HEK293 (cell line): Measurements from ENCODE around the gene HLA-A.
A peak's percentile ranks its signal among the peaks of the same experiment; 100 is the strongest.

Source experiments
- BCL11A ChIP-seq: fragments of 450-650 bp; formaldehyde crosslinking; IDR thresholded peaks from 2 replicates; pipeline ENCODE4 v1.5.1; 2016; ENCODE audit warnings: low read depth, missing biosample characterization, missing genetic modification characterization
- EGR2 ChIP-seq: fragments of 450-650 bp; formaldehyde crosslinking; IDR thresholded peaks from 2 replicates; pipeline ENCODE4 v1.5.1; 2016; ENCODE audit warnings: low read depth, missing biosample characterization, missing genetic modification characterization
- RBAK ChIP-seq: fragments of 450-650 bp; formaldehyde crosslinking; IDR thresholded peaks from 2 replicates; pipeline ENCODE4 v1.5.1; 2016; ENCODE audit warnings: missing biosample characterization, missing genetic modification characterization
- ZBTB48 ChIP-seq: fragments of 450-650 bp; formaldehyde crosslinking; IDR thresholded peaks from 2 replicates; pipeline ENCODE4 v1.5.1; 2016; ENCODE audit warnings: missing biosample characterization, missing genetic modification characterization
- ZFHX2 ChIP-seq: fragments of 450-650 bp; formaldehyde crosslinking; conservative IDR thresholded peaks from 2 replicates; pipeline ENCODE4 v1.5.1; 2016; ENCODE audit warnings: missing biosample characterization, missing genetic modification characterization
- ZFP37 ChIP-seq: fragments of 450-650 bp; formaldehyde crosslinking; IDR thresholded peaks from 2 replicates; pipeline ENCODE4 v1.5.1; 2016; ENCODE audit warnings: missing biosample characterization, missing genetic modification characterization
- ZFP41 ChIP-seq: fragments of 450-650 bp; formaldehyde crosslinking; IDR thresholded peaks from 2 replicates; pipeline ENCODE4 v1.5.1; 2016; ENCODE audit warnings: missing biosample characterization, missing genetic modification characterization, borderline replicate concordance
- ZIC2 ChIP-seq: fragments of 450-650 bp; formaldehyde crosslinking; IDR thresholded peaks from 2 replicates; pipeline ENCODE4 v1.5.1; 2016; ENCODE audit warnings: missing biosample characterization, missing genetic modification characterization
- ZNF121 ChIP-seq: fragments of 450-650 bp; formaldehyde crosslinking; IDR thresholded peaks from 2 replicates; pipeline ENCODE4 v1.5.1; 2016; ENCODE audit warnings: missing biosample characterization, missing genetic modification characterization
- ZNF174 ChIP-seq: fragments of 450-650 bp; formaldehyde crosslinking; IDR thresholded peaks from 2 replicates; pipeline ENCODE4 v1.5.0; 2017; ENCODE audit warnings: missing biosample characterization, mild to moderate bottlenecking, missing genetic modification characterization
- ZNF223 ChIP-seq: fragments of 450-650 bp; formaldehyde crosslinking; IDR thresholded peaks from 2 replicates; pipeline ENCODE4 v1.5.1; 2016; ENCODE audit warnings: missing biosample characterization, missing genetic modification characterization
- ZNF335 ChIP-seq: fragments of 450-650 bp; formaldehyde crosslinking; conservative IDR thresholded peaks from 2 replicates; pipeline ENCODE4 v1.5.1; 2016; ENCODE audit warnings: missing biosample characterization, missing genetic modification characterization
- ZNF341 ChIP-seq: fragments of 450-650 bp; formaldehyde crosslinking; IDR thresholded peaks from 2 replicates; pipeline ENCODE4; 2016; ENCODE audit warnings: low read depth, missing biosample characterization, missing genetic modification characterization
- ZNF354C ChIP-seq: fragments of 450-650 bp; formaldehyde crosslinking; IDR thresholded peaks from 2 replicates; pipeline ENCODE4 v1.5.1; 2016; ENCODE audit warnings: missing biosample characterization, missing genetic modification characterization, low read depth, borderline replicate concordance
- ZNF394 ChIP-seq: fragments of 450-650 bp; formaldehyde crosslinking; IDR thresholded peaks from 2 replicates; pipeline ENCODE4 v1.5.1; 2016; ENCODE audit warnings: missing biosample characterization, missing genetic modification characterization, mild to moderate bottlenecking, moderate library complexity, borderline replicate concordance
- ZNF416 ChIP-seq: fragments of 450-650 bp; formaldehyde crosslinking; IDR thresholded peaks from 2 replicates; pipeline ENCODE4 v1.5.1; 2016; ENCODE audit warnings: missing biosample characterization, missing genetic modification characterization
- ZNF488 ChIP-seq: fragments of 450-650 bp; formaldehyde crosslinking; IDR thresholded peaks from 2 replicates; pipeline ENCODE4 v1.5.1; 2016; ENCODE audit warnings: missing biosample characterization, missing genetic modification characterization
- ZNF501 ChIP-seq: fragments of 450-650 bp; formaldehyde crosslinking; IDR thresholded peaks from 2 replicates; pipeline ENCODE4 v1.5.1; 2016; ENCODE audit warnings: missing biosample characterization, missing genetic modification characterization
- ZNF544 ChIP-seq: fragments of 450-650 bp; formaldehyde crosslinking; IDR thresholded peaks from 2 replicates; pipeline ENCODE4 v1.5.0; 2017; ENCODE audit warnings: missing biosample characterization, missing genetic modification characterization
- ZNF561 ChIP-seq: fragments of 450-650 bp; IDR thresholded peaks from 2 replicates; pipeline ENCODE4 v1.5.1; 2018; ENCODE audit warnings: missing biosample characterization, missing genetic modification characterization, borderline replicate concordance
- ZNF610 ChIP-seq: fragments of 450-650 bp; formaldehyde crosslinking; IDR thresholded peaks from 2 replicates; pipeline ENCODE4 v1.5.1; 2016; ENCODE audit warnings: missing biosample characterization, missing genetic modification characterization, borderline replicate concordance
- ZNF623 ChIP-seq: fragments of 450-650 bp; formaldehyde crosslinking; IDR thresholded peaks from 2 replicates; pipeline ENCODE4 v1.5.1; 2016; ENCODE audit warnings: missing biosample characterization, missing genetic modification characterization
- ZNF629 ChIP-seq: fragments of 450-650 bp; formaldehyde crosslinking; IDR thresholded peaks from 2 replicates; pipeline ENCODE4 v1.5.1; 2017; ENCODE audit warnings: missing biosample characterization, missing genetic modification characterization
- ZNF645 ChIP-seq: fragments of 450-650 bp; formaldehyde crosslinking; IDR thresholded peaks from 2 replicates; pipeline ENCODE4; 2016; ENCODE audit warnings: missing biosample characterization, missing genetic modification characterization
- ZNF701 ChIP-seq: fragments of 450-650 bp; formaldehyde crosslinking; IDR thresholded peaks from 2 replicates; pipeline ENCODE4 v1.5.1; 2016; ENCODE audit warnings: missing biosample characterization, missing genetic modification characterization
- ZNF768 ChIP-seq: fragments of 450-650 bp; formaldehyde crosslinking; IDR thresholded peaks from 2 replicates; pipeline ENCODE4 v1.5.1; 2018; ENCODE audit warnings: missing biosample characterization, mild to moderate bottlenecking, missing genetic modification characterization
- ZNF777 ChIP-seq: fragments of 450-650 bp; formaldehyde crosslinking; IDR thresholded peaks from 2 replicates; pipeline ENCODE4 v1.5.1; 2017; ENCODE audit warnings: missing biosample characterization, missing genetic modification characterization, borderline replicate concordance
- ZXDB ChIP-seq: fragments of 450-650 bp; formaldehyde crosslinking; IDR thresholded peaks from 2 replicates; pipeline ENCODE4 v1.5.1; 2016; ENCODE audit warnings: missing biosample characterization, missing genetic modification characterization
- TF ChIP-seq, protein P1 (sequence below): fragments of 450-650 bp; formaldehyde crosslinking; IDR thresholded peaks from 2 replicates; pipeline ENCODE4 v1.5.1; 2017; ENCODE audit warnings: missing biosample characterization, missing genetic modification characterization
- TF ChIP-seq, protein P2 (sequence below): fragments of 450-650 bp; formaldehyde crosslinking; IDR thresholded peaks from 2 replicates; pipeline ENCODE4 v1.5.1; 2016; ENCODE audit warnings: missing biosample characterization, missing genetic modification characterization
- TF ChIP-seq, protein P3 (sequence below): fragments of 450-650 bp; formaldehyde crosslinking; IDR thresholded peaks from 2 replicates; pipeline ENCODE4 v1.5.1; 2016; ENCODE audit warnings: missing biosample characterization, missing genetic modification characterization, borderline replicate concordance

Gene HLA-A

DNA sequence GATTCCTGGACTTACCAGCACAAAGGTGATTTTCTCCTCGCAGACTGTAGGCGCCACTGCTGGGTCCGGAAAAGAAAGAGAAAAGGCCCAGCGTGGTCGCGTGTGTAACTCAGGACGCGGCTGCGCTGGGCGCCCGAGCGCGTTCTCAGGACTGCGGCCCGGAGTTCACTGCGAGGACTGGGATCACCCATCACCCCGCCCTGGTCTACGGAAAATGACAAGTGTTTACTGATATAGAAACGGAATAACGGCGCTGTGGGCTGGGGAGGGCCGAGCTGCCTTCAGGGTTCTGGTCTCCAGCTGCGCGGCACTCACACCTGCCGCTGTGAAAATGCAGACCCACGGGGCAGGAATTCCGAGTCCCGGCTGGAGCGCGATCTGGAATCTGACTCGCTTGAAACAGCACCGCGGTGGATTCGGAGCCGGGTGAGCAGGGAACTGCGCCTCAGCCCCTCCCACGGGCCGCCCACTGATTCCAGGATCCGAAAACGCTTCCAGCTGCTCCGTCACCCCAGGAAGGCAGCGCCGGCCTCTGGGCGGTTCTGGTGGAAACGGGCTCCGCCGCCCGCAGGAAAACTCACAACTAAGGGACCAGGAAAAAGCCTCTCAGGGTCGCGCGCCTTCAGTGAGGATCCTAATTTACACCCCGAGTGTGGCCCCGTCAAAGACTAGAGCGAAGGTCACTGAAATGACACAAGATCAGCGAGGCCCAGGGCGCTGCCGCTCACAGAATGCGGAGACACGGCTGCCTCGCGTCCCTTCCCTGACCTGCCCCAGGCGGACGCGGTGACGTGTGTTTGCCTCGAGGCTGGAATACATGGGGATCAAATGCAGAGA is 34.5 kb downstream of the HLA-A start (continued):
- TF ChIP-seq BCL11A (tag by site-specific recombination), result no peak
- TF ChIP-seq ZNF768, result peak; percentile 88; the same call in 1 of the 2 replicates
- TF ChIP-seq ZNF561 (tag by site-specific recombination), result peak; percentile 46; the same call in 1 of the 2 replicates
- no peak for TF ChIP-seq ZNF544 (tag by site-specific recombination)
- TF ChIP-seq ZNF394, result peak; percentile 88
- no peak for TF ChIP-seq ZNF223
- no peak for TF ChIP-seq ZNF501
- TF ChIP-seq ZNF610 (tag by site-specific recombination), result peak; percentile 64; the same call in 1 of the 2 replicates
- TF ChIP-seq ZFP41, result no peak
- peak; percentile 95 for TF ChIP-seq ZBTB48 (tag by site-specific recombination)
- no peak for TF ChIP-seq ZNF354C (tag by site-specific recombination)
- no peak for TF ChIP-seq ZNF701 (tag by site-specific recombination)
- TF ChIP-seq ZNF341 (tag by site-specific recombination), result peak; percentile 66
- TF ChIP-seq ZXDB (tag by site-specific recombination), result peak; percentile 50; the same call in 1 of the 2 replicates
- peak; percentile 85 for TF ChIP-seq ZFHX2
- no peak for TF ChIP-seq ZNF777 (tag by site-specific recombination)
- TF ChIP-seq ZNF645 (tag by site-specific recombination), result no peak
- no peak for TF ChIP-seq ZNF623 (tag by site-specific recombination)
- no peak for TF ChIP-seq RBAK
- TF ChIP-seq ZFP37 (tag by site-specific recombination), result peak; percentile 46; the same call in 1 of the 2 replicates
- TF ChIP-seq, protein P1, sequence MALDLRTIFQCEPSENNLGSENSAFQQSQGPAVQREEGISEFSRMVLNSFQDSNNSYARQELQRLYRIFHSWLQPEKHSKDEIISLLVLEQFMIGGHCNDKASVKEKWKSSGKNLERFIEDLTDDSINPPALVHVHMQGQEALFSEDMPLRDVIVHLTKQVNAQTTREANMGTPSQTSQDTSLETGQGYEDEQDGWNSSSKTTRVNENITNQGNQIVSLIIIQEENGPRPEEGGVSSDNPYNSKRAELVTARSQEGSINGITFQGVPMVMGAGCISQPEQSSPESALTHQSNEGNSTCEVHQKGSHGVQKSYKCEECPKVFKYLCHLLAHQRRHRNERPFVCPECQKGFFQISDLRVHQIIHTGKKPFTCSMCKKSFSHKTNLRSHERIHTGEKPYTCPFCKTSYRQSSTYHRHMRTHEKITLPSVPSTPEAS, result no peak
- TF ChIP-seq, protein P2, sequence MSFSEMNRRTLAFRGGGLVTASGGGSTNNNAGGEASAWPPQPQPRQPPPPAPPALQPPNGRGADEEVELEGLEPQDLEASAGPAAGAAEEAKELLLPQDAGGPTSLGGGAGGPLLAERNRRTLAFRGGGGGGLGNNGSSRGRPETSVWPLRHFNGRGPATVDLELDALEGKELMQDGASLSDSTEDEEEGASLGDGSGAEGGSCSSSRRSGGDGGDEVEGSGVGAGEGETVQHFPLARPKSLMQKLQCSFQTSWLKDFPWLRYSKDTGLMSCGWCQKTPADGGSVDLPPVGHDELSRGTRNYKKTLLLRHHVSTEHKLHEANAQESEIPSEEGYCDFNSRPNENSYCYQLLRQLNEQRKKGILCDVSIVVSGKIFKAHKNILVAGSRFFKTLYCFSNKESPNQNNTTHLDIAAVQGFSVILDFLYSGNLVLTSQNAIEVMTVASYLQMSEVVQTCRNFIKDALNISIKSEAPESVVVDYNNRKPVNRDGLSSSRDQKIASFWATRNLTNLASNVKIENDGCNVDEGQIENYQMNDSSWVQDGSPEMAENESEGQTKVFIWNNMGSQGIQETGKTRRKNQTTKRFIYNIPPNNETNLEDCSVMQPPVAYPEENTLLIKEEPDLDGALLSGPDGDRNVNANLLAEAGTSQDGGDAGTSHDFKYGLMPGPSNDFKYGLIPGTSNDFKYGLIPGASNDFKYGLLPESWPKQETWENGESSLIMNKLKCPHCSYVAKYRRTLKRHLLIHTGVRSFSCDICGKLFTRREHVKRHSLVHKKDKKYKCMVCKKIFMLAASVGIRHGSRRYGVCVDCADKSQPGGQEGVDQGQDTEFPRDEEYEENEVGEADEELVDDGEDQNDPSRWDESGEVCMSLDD (tag by site-specific recombination), result 0 out of 2 replicates have a peak, but pooled peaks have one; percentile 43
- TF ChIP-seq ZNF629, result peak; percentile 46; the same call in 1 of the 2 replicates
- TF ChIP-seq ZIC2 (tag by site-specific recombination), result peak; percentile 88
- TF ChIP-seq ZNF416 (tag by site-specific recombination), result no peak
- TF ChIP-seq, protein P3, sequence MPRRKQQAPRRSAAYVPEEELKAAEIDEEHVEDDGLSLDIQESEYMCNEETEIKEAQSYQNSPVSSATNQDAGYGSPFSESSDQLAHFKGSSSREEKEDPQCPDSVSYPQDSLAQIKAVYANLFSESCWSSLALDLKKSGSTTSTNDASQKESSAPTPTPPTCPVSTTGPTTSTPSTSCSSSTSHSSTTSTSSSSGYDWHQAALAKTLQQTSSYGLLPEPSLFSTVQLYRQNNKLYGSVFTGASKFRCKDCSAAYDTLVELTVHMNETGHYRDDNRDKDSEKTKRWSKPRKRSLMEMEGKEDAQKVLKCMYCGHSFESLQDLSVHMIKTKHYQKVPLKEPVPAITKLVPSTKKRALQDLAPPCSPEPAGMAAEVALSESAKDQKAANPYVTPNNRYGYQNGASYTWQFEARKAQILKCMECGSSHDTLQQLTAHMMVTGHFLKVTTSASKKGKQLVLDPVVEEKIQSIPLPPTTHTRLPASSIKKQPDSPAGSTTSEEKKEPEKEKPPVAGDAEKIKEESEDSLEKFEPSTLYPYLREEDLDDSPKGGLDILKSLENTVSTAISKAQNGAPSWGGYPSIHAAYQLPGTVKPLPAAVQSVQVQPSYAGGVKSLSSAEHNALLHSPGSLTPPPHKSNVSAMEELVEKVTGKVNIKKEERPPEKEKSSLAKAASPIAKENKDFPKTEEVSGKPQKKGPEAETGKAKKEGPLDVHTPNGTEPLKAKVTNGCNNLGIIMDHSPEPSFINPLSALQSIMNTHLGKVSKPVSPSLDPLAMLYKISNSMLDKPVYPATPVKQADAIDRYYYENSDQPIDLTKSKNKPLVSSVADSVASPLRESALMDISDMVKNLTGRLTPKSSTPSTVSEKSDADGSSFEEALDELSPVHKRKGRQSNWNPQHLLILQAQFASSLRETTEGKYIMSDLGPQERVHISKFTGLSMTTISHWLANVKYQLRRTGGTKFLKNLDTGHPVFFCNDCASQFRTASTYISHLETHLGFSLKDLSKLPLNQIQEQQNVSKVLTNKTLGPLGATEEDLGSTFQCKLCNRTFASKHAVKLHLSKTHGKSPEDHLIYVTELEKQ (tag by site-specific recombination), result 0 out of 2 replicates have a peak, but pooled peaks have one; percentile 7
- peak; percentile 95 for TF ChIP-seq ZNF121 (tag by site-specific recombination)
- TF ChIP-seq ZNF335 (tag by site-specific recombination), result peak; percentile 76
- TF ChIP-seq ZNF174 (tag by site-specific recombination), result no peak
- TF ChIP-seq ZNF488 (tag by site-specific recombination), result no peak
- TF ChIP-seq EGR2 (tag by site-specific recombination), result peak; percentile 77
